Ovary (tissue), 9 donors: ENCODE results near the gene LSM14A. TPM values are rescaled to one million over a fixed set of nuclear protein-coding genes. Genes with fewer than 3 reads are reported as not detected.

Experiments used
- DNase-seq, 5 donors: peaks; one replicate each; pipeline ENCODE4 v3.0.0-alpha.2; 2019 to 2020
- H3K27ac ChIP-seq, 2 donors: fragments of 200-600 bp; one replicate each; pipeline versions ENCODE4 v1.5.1 to v1.8.0; 2019 to 2022
- H3K27me3 ChIP-seq: fragments of 200-600 bp; one replicate; pipeline ENCODE4 v1.8.0; 2022
- H3K36me3 ChIP-seq: fragments of 200-600 bp; sonication (generic); one replicate; pipeline ENCODE4 v1.5.1; 2019
- H3K4me1 ChIP-seq: one replicate; pipeline ENCODE4 v1.8.1; 2013; ENCODE audit warnings: mild to moderate bottlenecking, moderate library complexity; ENCODE audit not compliant: insufficient read depth
- H3K4me3 ChIP-seq: fragments of 200-600 bp; sonication (generic); one replicate; pipeline ENCODE4 v1.5.1; 2017
- H3K9me3 ChIP-seq, 2 donors: fragments of 200-600 bp in 1 of 2; sonication (generic) in 1 of 2; one replicate each; pipeline versions ENCODE4 v1.5.1 to v1.8.1; 2013 to 2019; ENCODE audit warnings: mild to moderate bottlenecking in 1 of 2, moderate library complexity in 1 of 2
- CTCF ChIP-seq, 3 donors: fragments of 450-650 bp in 2 of 3; fragments of 200-600 bp in 1 of 3; IDR thresholded peaks; one replicate each; pipeline versions ENCODE4 v1.5.1 to v1.8.0; 2016 to 2022; ENCODE audit warnings: antibody characterized with exemption in 3 of 3, mild to moderate bottlenecking in 1 of 3
- EP300 ChIP-seq: sonication (generic); formaldehyde crosslinking; IDR thresholded peaks from one replicate; pipeline ENCODE4 v1.6.1; 2017; ENCODE audit warnings: antibody characterized with exemption
- POLR2A ChIP-seq: fragments of 450-650 bp; IDR thresholded peaks from one replicate; pipeline ENCODE4 v1.6.1; 2017; ENCODE audit warnings: antibody characterized with exemption, mild to moderate bottlenecking, moderate library complexity
- WGBS, 3 donors: extraction: QIAGEN DNeasy Blood & Tissue Kit in 1 of 3; methylation state at CpG; one replicate each; pipeline versions ENCODE4 v1.1.5 to v1.1.7; 2013 to 2017; 5-methylcytosine and 5-hydroxymethylcytosine counted together
- intact Hi-C, 4 donors: fragments of 100-400 bp; cut with DNase I; formaldehyde crosslinking; loops; one replicate each; pipeline versions ENCODE4 v1.11.0 to v1.15.1; 2022 to 2023
- polyA plus RNA-seq, 2 donors: library from polyadenylated mRNA; stranded (reverse); fragments of 200-250 nt in 1 of 2; fragments of 350-450 nt in 1 of 2; fragmentation: Illumina TruSeq in 1 of 2; extraction: RNeasy Lipid Tissue Mini Kit (QIAGEN cat#74804) in 1 of 2; gene quantifications; one replicate each; pipeline ENCODE4 v1.2.3, GENCODE V29; 2013 to 2014
- total RNA-seq, 7 donors: library from RNA; depleted of rRNA in 2 of 7; stranded (reverse); fragments of >200 nt in 2 of 7; fragmentation: NEBNext Ultra II Directional in 3 of 7; extraction: Animal tissue kit (Norgen Biotek cat#: 25700) in 3 of 7; gene quantifications; one replicate each; pipeline versions ENCODE4 v1.1.0 to v1.2.4, GENCODE V29; 2016 to 2023
- donor health status: DM: no; HTN: no; CAD: no; lungs with moderate emphysema.
- donor health status: DM: no; HTN: no; CAD: no.
- donor health status: Bipolar disorder and iron deficiency.
- donor health status: DM: yes; HTN: yes; CAD: no.
- donor health status: DM: no; HTN: no; CAD: no.
- donor health status: DM: yes; HTN: yes; CAD: no.

LSM14A gene
- total and polyA plus RNA-seq, 9 donors: 85.8 to 130 (median 114) TPM

- 11 to 13% (median 11%) methylated on average over 7 of the region's 7 CpGs for WGBS, 3 donors
- Histone ChIP-seq H3K27ac (no peak overlapping the region), H3K4me1 (no peaks in the 10 kb centered on the region), H3K9me3 (no peaks in the 10 kb centered on the region), H3K4me3 (no peak overlapping the region), H3K27me3 (no peaks in the 10 kb centered on the region), H3K36me3 (no peaks in the 10 kb centered on the region)
- DNase-seq: peak; percentile 20 to 48 (median 42)
- TF ChIP-seq CTCF (IDR thresholded peaks at IDR 0.05): peak; percentile 70 to 72 (median 72)
- no peak for TF ChIP-seq EP300
- intact Hi-C loops: loop anchor here (5.0 to 10.0 kb wide), 5 partner anchors 101 to 371 kb away; no protein-coding TSS in a partner anchor
Measured at GRCh38 chr19:34145741-34146202, 26.5 kb upstream of the LSM14A start.

GRCh38 chr19:34148658-34149185 lies 23.6 kb upstream of the LSM14A start:
- WGBS, 3 donors: 81 to 88% (median 83%) methylated on average over 9 of the region's 9 CpGs
- no peak for TF ChIP-seq CTCF (IDR thresholded peaks at IDR 0.05)
- no peaks in the 10 kb centered on the region for H3K27me3 ChIP-seq
- DNase-seq: no peak
- no peaks in the 10 kb centered on the region for H3K36me3 ChIP-seq
- no peak overlapping the region for H3K27ac ChIP-seq
- H3K9me3 ChIP-seq: no peaks in the 10 kb centered on the region
- intact Hi-C loops: loop anchor here (5.0 to 10.0 kb wide), 5 partner anchors 104 to 374 kb away; no protein-coding TSS in a partner anchor
- no peaks in the 10 kb centered on the region for H3K4me1 ChIP-seq
- H3K4me3 ChIP-seq: no peak overlapping the region

- Histone ChIP-seq H3K36me3 (no peaks in the 10 kb centered on the region), H3K27ac (no peak overlapping the region), H3K4me1 (no peaks in the 10 kb centered on the region), H3K27me3 (no peaks in the 10 kb centered on the region), H3K4me3 (no peak overlapping the region), H3K9me3 (no peaks in the 10 kb centered on the region)
- WGBS, 3 donors: 63 to 82% (median 72%) methylated on average over 5 of the region's 5 CpGs
- intact Hi-C loops: loop anchor here (5.0 to 10.0 kb wide), 5 partner anchors 105 to 375 kb away; no protein-coding TSS in a partner anchor
- no peak for DNase-seq
- TF ChIP-seq EP300 (no peak), CTCF (IDR thresholded peaks at IDR 0.05) (no peak)
Measured at GRCh38 chr19:34149873-34150272, 22.4 kb upstream of the LSM14A start.

- H3K4me1 ChIP-seq: no peaks in the 10 kb centered on the region
- intact Hi-C loops: no loop called here
- H3K9me3 ChIP-seq: no peaks in the 10 kb centered on the region
- H3K27ac ChIP-seq: no peak overlapping the region
- H3K36me3 ChIP-seq: no peaks in the 10 kb centered on the region
- no peak for DNase-seq
- 75 to 78% (median 77%) methylated on average over 4 of the region's 4 CpGs for WGBS, 3 donors
- H3K4me3 ChIP-seq: no peak overlapping the region
- no peak for TF ChIP-seq POLR2A
- TF ChIP-seq CTCF (IDR thresholded peaks at IDR 0.05): no peak
- no peak for TF ChIP-seq EP300
- H3K27me3 ChIP-seq: no peaks in the 10 kb centered on the region
Measured at GRCh38 chr19:34150558-34150957, 21.7 kb upstream of the LSM14A start.
